WTC11 (cell line): ENCODE results near the gene SRRT. TPM values are rescaled to one million over a fixed set of nuclear protein-coding genes. Genes with fewer than 3 reads are reported as not detected.
A peak's percentile ranks its signal among the peaks of the same experiment; 100 is the strongest.

Source experiments
- CBFB ChIP-seq: sonication (generic); formaldehyde crosslinking; IDR thresholded peaks from 2 replicates; pipeline ENCODE4 v1.8.1; 2022; ENCODE audit warnings: mild to moderate bottlenecking, low read depth, missing genetic modification reagents
- ETV6 ChIP-seq: sonication (generic); formaldehyde crosslinking; IDR thresholded peaks from 2 replicates; pipeline ENCODE4 v1.8.1; 2022; ENCODE audit warnings: mild to moderate bottlenecking, missing genetic modification reagents
- FOXP1 ChIP-seq: sonication (generic); formaldehyde crosslinking; IDR thresholded peaks from 2 replicates; pipeline ENCODE4 v1.8.0; 2022; ENCODE audit warnings: missing genetic modification reagents, mild to moderate bottlenecking, moderate library complexity, borderline replicate concordance
- GABPB1 ChIP-seq: sonication (generic); formaldehyde crosslinking; IDR thresholded peaks from 2 replicates; pipeline ENCODE4 v1.8.1; 2023; ENCODE audit warnings: mild to moderate bottlenecking, missing genetic modification reagents
- HMGA2 ChIP-seq: fragments of 250-450 bp; sonication (Bioruptor Pico); IDR thresholded peaks from 2 replicates; pipeline ENCODE4 v1.4.0; 2021; ENCODE audit warnings: mild to moderate bottlenecking, moderate library complexity
- IRF2 ChIP-seq: sonication (generic); formaldehyde crosslinking; IDR thresholded peaks from 2 replicates; pipeline ENCODE4 v1.8.0; 2022; ENCODE audit warnings: low read depth, missing genetic modification reagents, borderline replicate concordance
- JUN ChIP-seq: sonication (generic); formaldehyde crosslinking; IDR thresholded peaks from 2 replicates; pipeline ENCODE4 v1.8.0; 2023; ENCODE audit warnings: mild to moderate bottlenecking, missing genetic modification reagents
- KAT7 ChIP-seq: sonication (generic); formaldehyde crosslinking; IDR thresholded peaks from 2 replicates; pipeline ENCODE4 v1.8.1; 2023; ENCODE audit warnings: missing genetic modification reagents, mild to moderate bottlenecking, borderline replicate concordance
- NFYB ChIP-seq: sonication (generic); formaldehyde crosslinking; conservative IDR thresholded peaks from 2 replicates; pipeline ENCODE4 v1.8.0; 2022; ENCODE audit warnings: low read depth, missing genetic modification reagents
- NR1H2 ChIP-seq: sonication (generic); formaldehyde crosslinking; IDR thresholded peaks from 2 replicates; pipeline ENCODE4 v1.9.0; 2021; ENCODE audit warnings: mild to moderate bottlenecking, moderate library complexity, missing genetic modification reagents
- OVOL2 ChIP-seq: fragments of 250-450 bp; sonication (Bioruptor Pico); IDR thresholded peaks from 2 replicates; pipeline ENCODE4 v1.9.0; 2021; ENCODE audit warnings: mild to moderate bottlenecking, borderline replicate concordance
- SOX15 ChIP-seq: fragments of 250-450 bp; sonication (Bioruptor Pico); IDR thresholded peaks from 2 replicates; pipeline ENCODE4 v1.9.0; 2021; ENCODE audit warnings: mild to moderate bottlenecking
- TEAD4 ChIP-seq: sonication (generic); formaldehyde crosslinking; IDR thresholded peaks from 2 replicates; pipeline ENCODE4 v1.8.0; 2022; ENCODE audit warnings: mild to moderate bottlenecking, missing genetic modification reagents
- ZNF396 ChIP-seq: fragments of 250-450 bp; sonication (Bioruptor Pico); IDR thresholded peaks from 2 replicates; pipeline ENCODE4 v1.8.0; 2021; ENCODE audit warnings: mild to moderate bottlenecking, moderate library complexity, borderline replicate concordance
- ZNF416 ChIP-seq: fragments of 250-450 bp; sonication (Bioruptor Pico); IDR thresholded peaks from 2 replicates; pipeline ENCODE4 v1.9.0; 2021; ENCODE audit warnings: mild to moderate bottlenecking, inconsistent platforms
- ZNF671 ChIP-seq: fragments of 250-450 bp; sonication (Bioruptor Pico); IDR thresholded peaks from 2 replicates; pipeline ENCODE4 v1.8.0; 2021; ENCODE audit warnings: mild to moderate bottlenecking
- total RNA-seq: library from RNA; stranded (reverse); gene quantifications from 3 replicates; pipeline ENCODE4 v1.2.3, GENCODE V29; 2021
- TF ChIP-seq, protein P1 (sequence below): sonication (generic); formaldehyde crosslinking; IDR thresholded peaks from 2 replicates; pipeline ENCODE4 v1.8.0; 2022; ENCODE audit warnings: missing genetic modification reagents
- TF ChIP-seq, protein P2 (sequence below): sonication (generic); formaldehyde crosslinking; IDR thresholded peaks from 2 replicates; pipeline ENCODE4 v1.8.1; 2022; ENCODE audit warnings: mild to moderate bottlenecking, missing genetic modification reagents, moderate library complexity, borderline replicate concordance
- TF ChIP-seq, protein P3 (sequence below): sonication (generic); formaldehyde crosslinking; IDR thresholded peaks from 2 replicates; pipeline ENCODE4 v1.8.1; 2022; ENCODE audit warnings: missing genetic modification reagents, borderline replicate concordance
- TF ChIP-seq, protein P4 (sequence below): sonication (generic); formaldehyde crosslinking; IDR thresholded peaks from 2 replicates; pipeline ENCODE4 v1.8.0; 2022; ENCODE audit warnings: mild to moderate bottlenecking, missing genetic modification reagents
- TF ChIP-seq, protein P5 (sequence below): sonication (generic); formaldehyde crosslinking; IDR thresholded peaks from 2 replicates; pipeline ENCODE4 v1.8.0; 2023; ENCODE audit warnings: missing genetic modification reagents, mild to moderate bottlenecking, borderline replicate concordance
- TF ChIP-seq, protein P6 (sequence below): sonication (generic); formaldehyde crosslinking; IDR thresholded peaks from 2 replicates; pipeline ENCODE4 v1.8.1; 2022; ENCODE audit warnings: mild to moderate bottlenecking, moderate library complexity, missing genetic modification reagents
- TF ChIP-seq, protein P7 (sequence below): sonication (generic); formaldehyde crosslinking; IDR thresholded peaks from 2 replicates; pipeline ENCODE4 v1.8.1; 2023; ENCODE audit warnings: mild to moderate bottlenecking, missing genetic modification reagents, borderline replicate concordance

Gene SRRT
- total RNA-seq, 1 experiment from 2014 or later, result 238 TPM

DNA sequence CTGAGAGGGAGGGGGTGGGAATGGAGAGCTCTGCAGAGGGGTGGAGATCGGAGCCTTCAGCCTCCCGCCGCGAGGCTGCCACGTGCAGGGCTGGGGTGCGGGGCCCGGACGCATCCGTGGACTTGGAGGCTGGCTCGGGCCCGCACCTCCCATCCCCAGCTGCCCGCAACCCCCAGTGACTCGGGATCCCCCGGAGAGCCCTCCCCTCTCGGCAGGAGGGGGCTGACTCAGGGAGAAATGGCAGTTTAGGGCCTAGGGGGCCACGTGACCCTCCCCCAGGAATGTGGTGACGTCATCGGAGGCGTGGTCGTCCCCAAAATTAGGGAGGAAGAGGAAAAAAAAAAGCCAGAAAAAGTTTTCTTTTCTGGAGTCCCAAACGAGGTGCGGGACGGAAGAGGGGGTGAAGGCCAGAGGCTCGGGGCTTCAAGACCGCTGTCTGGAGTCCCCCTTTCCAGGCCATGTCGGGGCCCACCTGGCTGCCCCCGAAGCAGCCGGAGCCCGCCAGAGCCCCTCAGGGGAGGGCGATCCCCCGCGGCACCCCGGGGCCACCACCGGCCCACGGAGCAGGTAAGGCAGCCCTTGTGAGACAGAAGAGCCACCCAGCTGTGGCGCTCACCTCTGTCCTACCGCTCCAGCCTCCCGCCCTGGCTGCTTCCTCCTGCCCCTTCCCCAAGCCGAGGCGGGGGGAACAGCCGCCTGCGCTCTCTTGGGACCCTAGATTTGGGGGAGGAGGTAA lies 7.7 kb upstream of the SRRT start, which contains the start of gene TRIP6 (continued):
- TF ChIP-seq, protein P1, sequence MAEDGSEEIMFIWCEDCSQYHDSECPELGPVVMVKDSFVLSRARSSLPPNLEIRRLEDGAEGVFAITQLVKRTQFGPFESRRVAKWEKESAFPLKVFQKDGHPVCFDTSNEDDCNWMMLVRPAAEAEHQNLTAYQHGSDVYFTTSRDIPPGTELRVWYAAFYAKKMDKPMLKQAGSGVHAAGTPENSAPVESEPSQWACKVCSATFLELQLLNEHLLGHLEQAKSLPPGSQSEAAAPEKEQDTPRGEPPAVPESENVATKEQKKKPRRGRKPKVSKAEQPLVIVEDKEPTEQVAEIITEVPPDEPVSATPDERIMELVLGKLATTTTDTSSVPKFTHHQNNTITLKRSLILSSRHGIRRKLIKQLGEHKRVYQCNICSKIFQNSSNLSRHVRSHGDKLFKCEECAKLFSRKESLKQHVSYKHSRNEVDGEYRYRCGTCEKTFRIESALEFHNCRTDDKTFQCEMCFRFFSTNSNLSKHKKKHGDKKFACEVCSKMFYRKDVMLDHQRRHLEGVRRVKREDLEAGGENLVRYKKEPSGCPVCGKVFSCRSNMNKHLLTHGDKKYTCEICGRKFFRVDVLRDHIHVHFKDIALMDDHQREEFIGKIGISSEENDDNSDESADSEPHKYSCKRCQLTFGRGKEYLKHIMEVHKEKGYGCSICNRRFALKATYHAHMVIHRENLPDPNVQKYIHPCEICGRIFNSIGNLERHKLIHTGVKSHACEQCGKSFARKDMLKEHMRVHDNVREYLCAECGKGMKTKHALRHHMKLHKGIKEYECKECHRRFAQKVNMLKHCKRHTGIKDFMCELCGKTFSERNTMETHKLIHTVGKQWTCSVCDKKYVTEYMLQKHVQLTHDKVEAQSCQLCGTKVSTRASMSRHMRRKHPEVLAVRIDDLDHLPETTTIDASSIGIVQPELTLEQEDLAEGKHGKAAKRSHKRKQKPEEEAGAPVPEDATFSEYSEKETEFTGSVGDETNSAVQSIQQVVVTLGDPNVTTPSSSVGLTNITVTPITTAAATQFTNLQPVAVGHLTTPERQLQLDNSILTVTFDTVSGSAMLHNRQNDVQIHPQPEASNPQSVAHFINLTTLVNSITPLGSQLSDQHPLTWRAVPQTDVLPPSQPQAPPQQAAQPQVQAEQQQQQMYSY, result no peak
- TF ChIP-seq CBFB (CRISPR knock-in tag), result no peak
- TF ChIP-seq, protein P2, sequence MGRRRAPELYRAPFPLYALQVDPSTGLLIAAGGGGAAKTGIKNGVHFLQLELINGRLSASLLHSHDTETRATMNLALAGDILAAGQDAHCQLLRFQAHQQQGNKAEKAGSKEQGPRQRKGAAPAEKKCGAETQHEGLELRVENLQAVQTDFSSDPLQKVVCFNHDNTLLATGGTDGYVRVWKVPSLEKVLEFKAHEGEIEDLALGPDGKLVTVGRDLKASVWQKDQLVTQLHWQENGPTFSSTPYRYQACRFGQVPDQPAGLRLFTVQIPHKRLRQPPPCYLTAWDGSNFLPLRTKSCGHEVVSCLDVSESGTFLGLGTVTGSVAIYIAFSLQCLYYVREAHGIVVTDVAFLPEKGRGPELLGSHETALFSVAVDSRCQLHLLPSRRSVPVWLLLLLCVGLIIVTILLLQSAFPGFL (CRISPR knock-in tag), result no peak
- TF ChIP-seq, protein P3, sequence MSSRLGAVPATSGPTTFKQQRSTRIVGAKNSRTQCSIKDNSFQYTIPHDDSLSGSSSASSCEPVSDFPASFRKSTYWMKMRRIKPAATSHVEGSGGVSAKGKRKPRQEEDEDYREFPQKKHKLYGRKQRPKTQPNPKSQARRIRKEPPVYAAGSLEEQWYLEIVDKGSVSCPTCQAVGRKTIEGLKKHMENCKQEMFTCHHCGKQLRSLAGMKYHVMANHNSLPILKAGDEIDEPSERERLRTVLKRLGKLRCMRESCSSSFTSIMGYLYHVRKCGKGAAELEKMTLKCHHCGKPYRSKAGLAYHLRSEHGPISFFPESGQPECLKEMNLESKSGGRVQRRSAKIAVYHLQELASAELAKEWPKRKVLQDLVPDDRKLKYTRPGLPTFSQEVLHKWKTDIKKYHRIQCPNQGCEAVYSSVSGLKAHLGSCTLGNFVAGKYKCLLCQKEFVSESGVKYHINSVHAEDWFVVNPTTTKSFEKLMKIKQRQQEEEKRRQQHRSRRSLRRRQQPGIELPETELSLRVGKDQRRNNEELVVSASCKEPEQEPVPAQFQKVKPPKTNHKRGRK (CRISPR knock-in tag), result 0 out of 2 replicates have a peak, but pooled peaks have one; percentile 53
- no peak for TF ChIP-seq GABPB1
- TF ChIP-seq ZNF671 (CRISPR knock-in tag), result no peak
- no peak for TF ChIP-seq NFYB (CRISPR knock-in tag)
- TF ChIP-seq, protein P4, sequence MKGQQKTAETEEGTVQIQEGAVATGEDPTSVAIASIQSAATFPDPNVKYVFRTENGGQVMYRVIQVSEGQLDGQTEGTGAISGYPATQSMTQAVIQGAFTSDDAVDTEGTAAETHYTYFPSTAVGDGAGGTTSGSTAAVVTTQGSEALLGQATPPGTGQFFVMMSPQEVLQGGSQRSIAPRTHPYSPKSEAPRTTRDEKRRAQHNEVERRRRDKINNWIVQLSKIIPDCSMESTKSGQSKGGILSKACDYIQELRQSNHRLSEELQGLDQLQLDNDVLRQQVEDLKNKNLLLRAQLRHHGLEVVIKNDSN, result peak; percentile 96
- TF ChIP-seq IRF2 (CRISPR knock-in tag), result no peak
- TF ChIP-seq, protein P5, sequence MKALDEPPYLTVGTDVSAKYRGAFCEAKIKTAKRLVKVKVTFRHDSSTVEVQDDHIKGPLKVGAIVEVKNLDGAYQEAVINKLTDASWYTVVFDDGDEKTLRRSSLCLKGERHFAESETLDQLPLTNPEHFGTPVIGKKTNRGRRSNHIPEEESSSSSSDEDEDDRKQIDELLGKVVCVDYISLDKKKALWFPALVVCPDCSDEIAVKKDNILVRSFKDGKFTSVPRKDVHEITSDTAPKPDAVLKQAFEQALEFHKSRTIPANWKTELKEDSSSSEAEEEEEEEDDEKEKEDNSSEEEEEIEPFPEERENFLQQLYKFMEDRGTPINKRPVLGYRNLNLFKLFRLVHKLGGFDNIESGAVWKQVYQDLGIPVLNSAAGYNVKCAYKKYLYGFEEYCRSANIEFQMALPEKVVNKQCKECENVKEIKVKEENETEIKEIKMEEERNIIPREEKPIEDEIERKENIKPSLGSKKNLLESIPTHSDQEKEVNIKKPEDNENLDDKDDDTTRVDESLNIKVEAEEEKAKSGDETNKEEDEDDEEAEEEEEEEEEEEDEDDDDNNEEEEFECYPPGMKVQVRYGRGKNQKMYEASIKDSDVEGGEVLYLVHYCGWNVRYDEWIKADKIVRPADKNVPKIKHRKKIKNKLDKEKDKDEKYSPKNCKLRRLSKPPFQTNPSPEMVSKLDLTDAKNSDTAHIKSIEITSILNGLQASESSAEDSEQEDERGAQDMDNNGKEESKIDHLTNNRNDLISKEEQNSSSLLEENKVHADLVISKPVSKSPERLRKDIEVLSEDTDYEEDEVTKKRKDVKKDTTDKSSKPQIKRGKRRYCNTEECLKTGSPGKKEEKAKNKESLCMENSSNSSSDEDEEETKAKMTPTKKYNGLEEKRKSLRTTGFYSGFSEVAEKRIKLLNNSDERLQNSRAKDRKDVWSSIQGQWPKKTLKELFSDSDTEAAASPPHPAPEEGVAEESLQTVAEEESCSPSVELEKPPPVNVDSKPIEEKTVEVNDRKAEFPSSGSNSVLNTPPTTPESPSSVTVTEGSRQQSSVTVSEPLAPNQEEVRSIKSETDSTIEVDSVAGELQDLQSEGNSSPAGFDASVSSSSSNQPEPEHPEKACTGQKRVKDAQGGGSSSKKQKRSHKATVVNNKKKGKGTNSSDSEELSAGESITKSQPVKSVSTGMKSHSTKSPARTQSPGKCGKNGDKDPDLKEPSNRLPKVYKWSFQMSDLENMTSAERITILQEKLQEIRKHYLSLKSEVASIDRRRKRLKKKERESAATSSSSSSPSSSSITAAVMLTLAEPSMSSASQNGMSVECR (CRISPR knock-in tag), result peak; percentile 41; the same call in 1 of the 2 replicates
- TF ChIP-seq, protein P6, sequence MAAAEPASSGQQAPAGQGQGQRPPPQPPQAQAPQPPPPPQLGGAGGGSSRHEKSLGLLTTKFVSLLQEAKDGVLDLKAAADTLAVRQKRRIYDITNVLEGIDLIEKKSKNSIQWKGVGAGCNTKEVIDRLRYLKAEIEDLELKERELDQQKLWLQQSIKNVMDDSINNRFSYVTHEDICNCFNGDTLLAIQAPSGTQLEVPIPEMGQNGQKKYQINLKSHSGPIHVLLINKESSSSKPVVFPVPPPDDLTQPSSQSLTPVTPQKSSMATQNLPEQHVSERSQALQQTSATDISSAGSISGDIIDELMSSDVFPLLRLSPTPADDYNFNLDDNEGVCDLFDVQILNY, result no peak
- peak; percentile 92 for TF ChIP-seq TEAD4
- no peak for TF ChIP-seq KAT7 (CRISPR knock-in tag)
- 0 out of 2 replicates have a peak, but pooled peaks have one; percentile 12 for TF ChIP-seq FOXP1 (CRISPR knock-in tag)
- TF ChIP-seq ZNF396 (CRISPR knock-in tag), result no peak
- TF ChIP-seq OVOL2 (CRISPR knock-in tag), result no peak
- TF ChIP-seq ZNF416 (CRISPR knock-in tag), result no peak; the same call in 1 of the 2 replicates
- no peak for TF ChIP-seq ETV6
- TF ChIP-seq, protein P7, sequence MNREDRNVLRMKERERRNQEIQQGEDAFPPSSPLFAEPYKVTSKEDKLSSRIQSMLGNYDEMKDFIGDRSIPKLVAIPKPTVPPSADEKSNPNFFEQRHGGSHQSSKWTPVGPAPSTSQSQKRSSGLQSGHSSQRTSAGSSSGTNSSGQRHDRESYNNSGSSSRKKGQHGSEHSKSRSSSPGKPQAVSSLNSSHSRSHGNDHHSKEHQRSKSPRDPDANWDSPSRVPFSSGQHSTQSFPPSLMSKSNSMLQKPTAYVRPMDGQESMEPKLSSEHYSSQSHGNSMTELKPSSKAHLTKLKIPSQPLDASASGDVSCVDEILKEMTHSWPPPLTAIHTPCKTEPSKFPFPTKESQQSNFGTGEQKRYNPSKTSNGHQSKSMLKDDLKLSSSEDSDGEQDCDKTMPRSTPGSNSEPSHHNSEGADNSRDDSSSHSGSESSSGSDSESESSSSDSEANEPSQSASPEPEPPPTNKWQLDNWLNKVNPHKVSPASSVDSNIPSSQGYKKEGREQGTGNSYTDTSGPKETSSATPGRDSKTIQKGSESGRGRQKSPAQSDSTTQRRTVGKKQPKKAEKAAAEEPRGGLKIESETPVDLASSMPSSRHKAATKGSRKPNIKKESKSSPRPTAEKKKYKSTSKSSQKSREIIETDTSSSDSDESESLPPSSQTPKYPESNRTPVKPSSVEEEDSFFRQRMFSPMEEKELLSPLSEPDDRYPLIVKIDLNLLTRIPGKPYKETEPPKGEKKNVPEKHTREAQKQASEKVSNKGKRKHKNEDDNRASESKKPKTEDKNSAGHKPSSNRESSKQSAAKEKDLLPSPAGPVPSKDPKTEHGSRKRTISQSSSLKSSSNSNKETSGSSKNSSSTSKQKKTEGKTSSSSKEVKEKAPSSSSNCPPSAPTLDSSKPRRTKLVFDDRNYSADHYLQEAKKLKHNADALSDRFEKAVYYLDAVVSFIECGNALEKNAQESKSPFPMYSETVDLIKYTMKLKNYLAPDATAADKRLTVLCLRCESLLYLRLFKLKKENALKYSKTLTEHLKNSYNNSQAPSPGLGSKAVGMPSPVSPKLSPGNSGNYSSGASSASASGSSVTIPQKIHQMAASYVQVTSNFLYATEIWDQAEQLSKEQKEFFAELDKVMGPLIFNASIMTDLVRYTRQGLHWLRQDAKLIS, result no peak
- no peak for TF ChIP-seq NR1H2
- no peak for TF ChIP-seq HMGA2 (CRISPR knock-in tag)
- no peak for TF ChIP-seq JUN (CRISPR knock-in tag)
- TF ChIP-seq SOX15 (CRISPR knock-in tag), result no peak
